SK-N-SH (cell line): ENCODE data around the gene RASSF1. TPM values are rescaled to one million over a fixed set of nuclear protein-coding genes. Genes with fewer than 3 reads are reported as not detected.

Experiments
- CTCF ChIA-PET: fragments of 300-600, 350-600 bp; formaldehyde crosslinking; extraction: SDS; loops from one replicate; lab custom pipeline; 2021; lab: Yijun Ruan, JAX
- POLR2A ChIA-PET: fragments of 350-600 bp; sonication (Branson Sonifier 250); formaldehyde crosslinking; extraction: SDS; loops from one replicate; lab custom pipeline; 2020; ENCODE audit warnings: antibody characterized with exemption, inconsistent platforms; lab: Yijun Ruan, JAX
- DNase-seq: peaks from one replicate; pipeline ENCODE4 v3.0.0; 2012
- H2AFZ ChIP-seq: fragments of 200-600 bp; sonication (generic); 2 replicates; pipeline ENCODE4 v1.8.1; 2016; ENCODE audit warnings: antibody characterized with exemption, mild to moderate bottlenecking, low read depth
- H3F3A ChIP-seq: fragments of 200-600 bp; sonication (generic); replicated peaks from 2 replicates; pipeline ENCODE3; 2016; ENCODE audit warnings: antibody characterized with exemption, mild to moderate bottlenecking; ENCODE audit not compliant: insufficient read depth
- H3K27ac ChIP-seq, 2 experiments: fragments of 200-500 bp in 1 of 2; fragments of 200-600 bp in 1 of 2; sonication (Bioruptor generic) in 1 of 2; sonication (generic), shearing (Covaris generic) in 1 of 2; 2 replicates each; pipeline versions ENCODE4 v1.5.1 to v1.6.1; 2014 to 2016; ENCODE audit warnings: low read depth in 2 of 2, inconsistent platforms in 1 of 2, low read length in 1 of 2, mild to moderate bottlenecking in 1 of 2, mixed read lengths in 1 of 2
- H3K27me3 ChIP-seq: fragments of 200-600 bp; sonication (generic), shearing (Covaris generic); 2 replicates; pipeline ENCODE4 v1.6.1; 2016; ENCODE audit warnings: mixed run types; ENCODE audit not compliant: insufficient read depth
- H3K36me3 ChIP-seq, 2 experiments: fragments of 200-500 bp in 1 of 2; fragments of 200-600 bp in 1 of 2; sonication (Bioruptor generic) in 1 of 2; sonication (generic) in 1 of 2; replicated peaks in 1 of 2; 2 replicates each; pipeline versions ENCODE3 to v1.5.1; 2014 to 2016; ENCODE audit warnings: low read length in 1 of 2, mild to moderate bottlenecking in 1 of 2; ENCODE audit not compliant: insufficient read depth in 2 of 2, control insufficient read depth in 1 of 2
- H3K4me1 ChIP-seq, 2 experiments: fragments of 200-500 bp in 1 of 2; fragments of 200-600 bp in 1 of 2; sonication (Bioruptor generic) in 1 of 2; sonication (generic), shearing (Covaris generic) in 1 of 2; 2 replicates each; pipeline versions ENCODE4 v1.5.1 to v1.6.1; 2014 to 2016; ENCODE audit warnings: low read depth in 1 of 2, low read length in 1 of 2, mixed run types in 1 of 2; ENCODE audit not compliant: insufficient read depth in 2 of 2, control insufficient read depth in 1 of 2
- H3K4me2 ChIP-seq: fragments of 200-600 bp; sonication (generic), shearing (Covaris generic); 2 replicates; pipeline ENCODE4 v1.6.1; 2017; ENCODE audit warnings: mixed run types
- H3K4me3 ChIP-seq, 2 experiments: fragments of 200-500 bp in 1 of 2; fragments of 200-600 bp in 1 of 2; sonication (Bioruptor generic) in 1 of 2; sonication (generic), shearing (Covaris generic) in 1 of 2; 2 replicates each; pipeline versions ENCODE4 v1.5.1 to v1.8.1; 2014 to 2016; ENCODE audit warnings: low read depth in 2 of 2, inconsistent platforms in 1 of 2, low read length in 1 of 2, mild to moderate bottlenecking in 1 of 2, mixed read lengths in 1 of 2, moderate library complexity in 1 of 2
- H3K79me2 ChIP-seq: fragments of 200-600 bp; sonication (generic); 2 replicates; pipeline ENCODE4 v1.8.1; 2017; ENCODE audit warnings: mild to moderate bottlenecking; ENCODE audit not compliant: insufficient read depth
- H3K9ac ChIP-seq: fragments of 200-600 bp; sonication (generic); 2 replicates; pipeline ENCODE4 v1.6.1; 2017; ENCODE audit warnings: mixed run types
- H3K9me2 ChIP-seq: fragments of 200-600 bp; sonication (generic); 2 replicates; pipeline ENCODE4 v1.6.1; 2017; ENCODE audit warnings: mixed run types
- H3K9me3 ChIP-seq: fragments of 200-600 bp; sonication (generic); 2 replicates; pipeline ENCODE4 v1.6.1; 2017; ENCODE audit warnings: mixed run types, mild to moderate bottlenecking, moderate library complexity
- H4K20me1 ChIP-seq: fragments of 200-600 bp; sonication (generic); 2 replicates; pipeline ENCODE4 v1.6.1; 2017; ENCODE audit warnings: mild to moderate bottlenecking, mixed run types; ENCODE audit not compliant: insufficient read depth
- CHD2 ChIP-seq: fragments of 150-350 bp; IDR thresholded peaks from 2 replicates; pipeline ENCODE4 v1.6.1; 2018; ENCODE audit warnings: low read length; ENCODE audit not compliant: partially characterized antibody
- FOSL2 ChIP-seq: IDR thresholded peaks from 2 replicates; pipeline ENCODE4 v1.4.0; 2012; ENCODE audit warnings: low read depth, mild to moderate bottlenecking, moderate library complexity, borderline replicate concordance
- MAX ChIP-seq: IDR thresholded peaks from 2 replicates; pipeline ENCODE4 v1.4.0; 2012; ENCODE audit warnings: low read depth
- MXI1 ChIP-seq: IDR thresholded peaks from 2 replicates; pipeline ENCODE4 v1.6.1; 2012; ENCODE audit warnings: mild to moderate bottlenecking, low read depth, low read length, improper control_type of control experiment
- SIN3A ChIP-seq: IDR thresholded peaks from 2 replicates; pipeline ENCODE4 v1.6.1; 2012; ENCODE audit warnings: low read depth, mild to moderate bottlenecking, low read length, moderate library complexity, borderline replicate concordance
- SMC3 ChIP-seq: IDR thresholded peaks from 2 replicates; pipeline ENCODE4 v1.6.1; 2012; ENCODE audit warnings: low read depth, low read length, improper control_type of control experiment
- TAF1 ChIP-seq: IDR thresholded peaks from 2 replicates; pipeline ENCODE4 v1.6.1; 2012; ENCODE audit warnings: low read depth, mild to moderate bottlenecking, low read length, moderate library complexity, borderline replicate concordance
- USF1 ChIP-seq: IDR thresholded peaks from 2 replicates; pipeline ENCODE4 v1.4.0; 2012; ENCODE audit warnings: low read depth, borderline replicate concordance
- USF2 ChIP-seq: fragments of 150-350 bp; IDR thresholded peaks from 2 replicates; pipeline ENCODE4 v1.6.1; 2017; ENCODE audit warnings: antibody characterized with exemption, low read length, low read depth, borderline replicate concordance
- WGBS: methylation state at CpG from one replicate; pipeline ENCODE4 v1.1.6; 2017; ENCODE audit warnings: low lambda C conversion rate; 5-methylcytosine and 5-hydroxymethylcytosine counted together
- polyA plus RNA-seq, 3 experiments: library from polyadenylated mRNA; depleted of rRNA; stranded (reverse); fragments of >200 nt; gene quantifications; 2 replicates each; pipeline ENCODE4 v1.2.3, GENCODE V29; 2012

The RASSF1 gene
- polyA plus RNA-seq, 1 of the 3 experiments (the other 2 are of a cell fraction): 28.1 TPM

- no peak for TF ChIP-seq USF2
Measured at GRCh38 chr3:50321336-50322114, 19.1 kb downstream of the RASSF1 start (continued).

GRCh38 chr3:50320853-50321335, 19.7 kb downstream of the RASSF1 start:
- Histone ChIP-seq H3K4me1 (peaks cover 0 to 40% of the 10 kb centered on the region in 2 experiments; a peak in 2 of 4 replicates), H3K9ac (peak overlapping the region; percentile 93), H3K79me2 (peaks cover 41% of the 10 kb centered on the region), H3K9me3 (no peaks in the 10 kb centered on the region), H2AFZ (peak overlapping the region; percentile 94), H3K27me3 (no peaks in the 10 kb centered on the region), H3K27ac (peak overlapping the region; percentile 92 to 94), H4K20me1 (no peaks in the 10 kb centered on the region), H3K9me2 (no peaks in the 10 kb centered on the region), H3K4me3 (peak overlapping the region; percentile 92 to 94), H3K4me2 (peak overlapping the region; percentile 80), H3F3A (peaks cover 10% of the 10 kb centered on the region), H3K36me3 (peaks cover 15 to 45% of the 10 kb centered on the region in 2 experiments)
- TF ChIP-seq MXI1 (peak; percentile 85), SIN3A (peak; percentile 61; the same call in 1 of the 2 replicates), CHD2 (peak; percentile 31), MAX (peak; percentile 58), SMC3 (no peak), TAF1 (0 out of 2 replicates have a peak, but pooled peaks have one; percentile 22), FOSL2 (no peak), USF1 (peak; percentile 64; the same call in 1 of the 2 replicates)
- peak; percentile 95 for DNase-seq
- CTCF ChIA-PET: interaction anchor here (0.5 to 6.0 kb wide), 14 partner anchors 14 to 222 kb away, joined by 3 to 60 read pairs (median 4); partner anchors contain the start of genes HYAL1, HYAL3, IFRD2 and NAA80
- POLR2A ChIA-PET: interaction anchor here (0.6 to 1.8 kb wide), 6 partner anchors 14 to 29 kb away, joined by 3 to 5 read pairs (median 3); partner anchors contain the start of genes HYAL3, IFRD2 and NAA80
- WGBS: 0% methylated on average over 14 of the region's 45 CpGs
